Activated T-helper 17 cell treated with anti-CD3 and anti-CD28 coated beads, Interleukin-2, amount 50 U/mL, for 72 hours (primary cell): ENCODE results near the gene URAD. TPM values are rescaled to one million over a fixed set of nuclear protein-coding genes. Genes with fewer than 3 reads are reported as not detected.
A peak's percentile ranks its signal among the peaks of the same experiment; 100 is the strongest.
"Not testable (repeated sequence)": the region's sequence is repeated elsewhere in the genome, so short reads cannot be mapped to it uniquely, and the experiment has no call there.

Experiments used
- ATAC-seq: fragments of 150-1000 bp; cut with Tn5 transposase; replicated peaks from 2 replicates; pipeline ENCODE4 v1.10.0; 2021; ENCODE audit warnings: mild to moderate bottlenecking, moderate library complexity
- H3K27ac Mint-ChIP-seq: one replicate; pipeline ENCODE4 v1.8.0; 2022; ENCODE audit warnings: mixed read lengths
- H3K27me3 Mint-ChIP-seq: one replicate; pipeline ENCODE4 v1.8.0; 2022; ENCODE audit warnings: mixed read lengths
- H3K36me3 Mint-ChIP-seq: one replicate; pipeline ENCODE4 v1.8.0; 2022; ENCODE audit warnings: low read depth, mild to moderate bottlenecking, mixed read lengths
- H3K4me1 Mint-ChIP-seq: one replicate; pipeline ENCODE4 v1.8.0; 2022; ENCODE audit warnings: mixed read lengths
- H3K4me3 Mint-ChIP-seq: one replicate; pipeline ENCODE4 v1.8.0; 2022; ENCODE audit warnings: mild to moderate bottlenecking, mixed read lengths
- H3K9me3 Mint-ChIP-seq: one replicate; pipeline ENCODE4 v1.8.0; 2022; ENCODE audit warnings: mixed read lengths
- total RNA-seq, 2 donors: library from RNA; stranded (reverse); gene quantifications; one replicate each; pipeline ENCODE4 v1.2.3, GENCODE V29; 2022

URAD gene
- total RNA-seq, 2 donors from 2014 or later = not detected

DNA sequence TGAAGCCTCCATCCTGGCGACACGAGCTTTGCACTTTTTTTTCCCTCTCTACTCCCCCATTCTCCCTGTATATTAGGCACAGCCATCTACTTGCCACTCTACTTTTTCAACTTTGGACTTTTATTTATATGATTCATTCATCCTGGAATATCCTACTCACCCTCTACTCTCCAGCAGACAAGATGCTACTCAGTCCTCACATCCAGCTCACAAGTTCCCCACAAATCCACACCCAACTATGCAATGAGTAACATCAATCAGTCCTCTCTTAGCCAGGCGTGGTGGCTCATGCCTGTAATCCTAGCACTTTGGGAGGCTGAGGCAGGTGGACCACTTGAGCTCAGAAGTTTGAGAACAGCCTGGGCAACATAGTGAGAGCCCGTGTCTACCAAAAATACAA, 23.9 kb upstream of the URAD start:
- peak; percentile 49 for ATAC-seq
- H3K27ac Mint-ChIP-seq = no peak overlapping the region

DNA sequence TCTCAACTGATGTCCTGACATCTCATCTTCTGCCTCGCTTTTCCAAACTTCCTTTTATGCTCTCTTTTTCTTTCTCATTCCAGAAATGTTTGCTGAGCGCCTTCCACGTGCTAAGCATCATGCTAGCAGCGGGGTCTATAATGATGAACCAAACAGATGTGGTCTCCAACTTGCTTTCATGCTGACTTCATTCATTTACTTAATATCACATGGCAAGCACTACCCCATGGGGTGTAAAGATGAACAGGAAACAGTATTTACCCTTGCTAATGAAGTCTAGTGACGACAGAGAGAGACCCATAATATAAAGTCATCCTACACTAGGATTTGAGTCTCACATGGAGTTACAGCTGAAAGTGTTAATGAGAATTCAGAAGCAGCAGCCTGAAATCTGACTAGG, 21.6 kb upstream of the URAD start:
- H3K36me3 Mint-ChIP-seq = no peaks in the 10 kb centered on the region
- peaks cover 5% of the 10 kb centered on the region for H3K4me1 Mint-ChIP-seq
- no peaks in the 10 kb centered on the region for H3K9me3 Mint-ChIP-seq
- ATAC-seq = no peak
- no peak overlapping the region for H3K4me3 Mint-ChIP-seq
- H3K27ac Mint-ChIP-seq = no peak overlapping the region
- peaks cover 12% of the 10 kb centered on the region for H3K27me3 Mint-ChIP-seq

More for the DNA sequence above, 23.9 kb upstream of the URAD start:
- Mint-ChIP-seq H3K9me3 (no peaks in the 10 kb centered on the region), H3K27me3 (peaks cover 12% of the 10 kb centered on the region), H3K36me3 (no peaks in the 10 kb centered on the region), H3K4me3 (no peak overlapping the region), H3K4me1 (peaks cover 5% of the 10 kb centered on the region)

DNA sequence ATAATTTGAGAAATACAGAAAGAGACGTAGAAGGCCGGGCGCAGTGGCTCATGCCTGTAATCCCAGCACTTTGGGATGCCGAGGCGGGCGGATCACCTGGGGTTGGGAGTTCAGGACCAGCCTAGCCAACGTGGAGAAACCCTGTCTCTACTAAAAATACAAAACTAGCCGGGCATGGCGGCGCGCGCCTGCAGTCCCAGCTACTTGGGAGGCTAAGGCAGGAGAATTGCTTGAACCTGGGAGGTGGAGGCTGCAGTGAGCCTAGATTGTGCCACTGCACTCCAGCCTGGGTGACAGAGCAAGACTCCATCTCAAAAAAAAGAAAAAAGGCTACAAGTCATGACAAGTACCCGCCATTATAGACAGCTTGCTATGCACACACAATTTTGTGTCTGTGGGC, 16.5 kb upstream of the URAD start:
- not testable (repeated sequence) for H3K9me3 Mint-ChIP-seq, H3K27me3 Mint-ChIP-seq, H3K4me3 Mint-ChIP-seq, H3K4me1 Mint-ChIP-seq, H3K27ac Mint-ChIP-seq, H3K36me3 Mint-ChIP-seq, ATAC-seq

DNA sequence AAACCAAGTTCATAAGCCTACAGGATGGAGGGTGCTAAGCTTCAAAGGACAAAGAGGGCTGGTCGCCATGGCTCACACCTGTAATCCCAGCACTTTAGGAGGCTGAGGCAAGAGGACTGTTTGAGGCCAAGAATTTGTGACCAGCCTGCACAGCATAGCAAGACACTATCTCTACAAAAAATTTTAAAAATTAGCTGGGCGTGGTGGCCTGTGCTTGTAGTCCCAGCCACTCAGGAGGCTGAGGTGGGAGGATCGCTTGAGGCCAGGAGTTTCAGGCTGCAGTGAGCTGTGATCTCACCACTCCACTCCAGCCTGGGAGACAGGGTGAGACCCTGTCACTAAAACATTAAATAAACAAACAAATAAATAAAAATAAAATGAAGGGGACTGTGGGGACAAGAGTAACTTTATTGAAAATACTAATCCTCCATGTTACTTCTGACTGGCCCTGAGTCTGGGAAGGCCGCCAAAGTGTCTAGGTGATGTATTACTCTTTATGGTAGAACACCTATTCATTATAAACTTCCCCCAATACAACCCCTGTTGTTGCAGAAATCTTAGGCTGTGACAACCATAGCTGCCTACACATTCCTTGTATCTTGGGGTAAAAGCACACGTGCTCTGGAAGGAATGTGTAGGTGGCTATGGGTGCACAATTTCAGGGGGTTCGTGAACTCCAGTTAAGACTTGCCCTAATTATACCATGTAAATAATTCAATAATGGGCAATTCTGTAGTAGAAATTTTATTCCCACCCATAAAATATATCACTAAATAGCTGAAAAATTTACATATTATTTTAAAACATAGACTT, 14.6 kb upstream of the URAD start:
- H3K9me3 Mint-ChIP-seq = no peaks in the 10 kb centered on the region
- H3K36me3 Mint-ChIP-seq = no peaks in the 10 kb centered on the region
- H3K4me1 Mint-ChIP-seq = no peaks in the 10 kb centered on the region
- no peak overlapping the region for H3K4me3 Mint-ChIP-seq
- H3K27me3 Mint-ChIP-seq = no peaks in the 10 kb centered on the region
- no peak overlapping the region for H3K27ac Mint-ChIP-seq
- ATAC-seq = no peak

DNA sequence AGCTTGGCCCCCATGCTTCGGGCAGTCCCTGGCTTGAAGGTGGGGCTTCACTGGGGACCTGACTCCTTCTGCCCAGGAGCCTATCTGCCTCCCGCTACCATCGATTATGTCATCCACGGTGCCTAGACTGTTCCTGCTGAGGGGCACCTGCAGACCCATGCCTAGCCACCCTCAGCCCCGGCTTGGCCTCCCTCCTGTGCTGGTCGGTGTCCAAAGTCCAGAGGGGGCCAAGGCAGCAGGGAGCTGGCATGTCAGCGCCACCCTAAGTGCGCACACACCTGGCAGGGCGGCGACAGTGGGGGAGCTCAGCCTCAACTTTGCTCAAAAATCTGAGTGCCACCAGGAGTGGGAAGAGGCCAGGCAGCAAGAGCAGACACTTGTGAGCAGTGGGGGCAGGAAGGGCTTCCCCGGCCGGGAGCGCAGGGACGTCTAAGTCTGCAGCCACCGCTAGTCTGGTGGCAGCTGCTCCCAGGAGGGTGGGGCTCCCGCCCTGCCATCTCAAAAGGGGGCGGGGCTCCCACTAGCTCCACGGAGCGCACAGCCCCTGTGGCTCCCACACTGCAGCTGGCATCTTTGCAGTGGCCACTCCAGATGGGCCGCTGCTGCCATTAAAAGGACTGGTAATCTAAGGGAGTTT, 13.5 kb upstream of the URAD start:
- H3K36me3 Mint-ChIP-seq = no peaks in the 10 kb centered on the region
- no peak overlapping the region for H3K4me3 Mint-ChIP-seq
- H3K27ac Mint-ChIP-seq = no peak overlapping the region
- ATAC-seq = no peak
- no peaks in the 10 kb centered on the region for H3K9me3 Mint-ChIP-seq
- H3K4me1 Mint-ChIP-seq = no peaks in the 10 kb centered on the region
- H3K27me3 Mint-ChIP-seq = no peaks in the 10 kb centered on the region

DNA sequence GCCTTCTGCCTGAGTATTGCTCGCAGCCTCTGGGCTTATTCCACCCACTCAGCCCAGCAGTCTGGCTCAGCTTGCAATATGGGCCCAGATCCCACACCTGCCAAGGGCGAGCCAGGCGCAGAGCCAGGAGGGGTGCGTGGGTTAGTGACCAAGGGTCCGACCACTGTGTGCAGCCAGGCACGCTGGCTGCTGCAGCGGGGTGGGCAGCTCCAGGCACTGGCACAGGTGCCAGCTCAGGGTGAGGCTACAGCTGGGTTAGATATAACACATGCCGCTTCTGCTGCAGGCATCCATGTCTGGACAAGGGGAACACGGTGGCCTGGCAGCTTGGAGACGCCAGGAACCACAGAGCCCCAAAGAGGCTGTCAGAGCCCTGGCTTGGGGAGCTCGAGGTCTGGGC, 12.6 kb upstream of the URAD start:
- ATAC-seq = no peak
- H3K36me3 Mint-ChIP-seq = no peaks in the 10 kb centered on the region

DNA sequence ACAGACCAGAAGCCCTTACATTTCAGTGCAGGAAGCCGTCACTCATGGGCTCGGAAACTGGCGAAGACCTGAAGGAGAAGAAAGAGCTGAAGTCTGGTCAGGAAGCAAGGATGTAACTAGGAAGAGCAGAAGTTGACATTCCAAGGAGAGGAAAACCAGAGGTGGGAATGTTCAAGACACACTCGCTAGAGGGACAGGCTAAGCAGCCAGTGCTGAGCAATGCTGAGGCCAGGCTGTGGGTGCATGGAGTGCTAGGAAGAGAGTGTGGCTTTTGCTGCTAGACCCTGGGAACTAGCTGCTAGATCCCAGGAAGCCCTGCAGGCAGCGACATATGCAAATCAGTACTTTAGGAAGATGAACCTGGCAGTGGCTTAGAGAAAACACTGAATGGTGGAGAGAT, 12.1 kb upstream of the URAD start:
- H3K27ac Mint-ChIP-seq = no peak overlapping the region
- H3K4me3 Mint-ChIP-seq = no peak overlapping the region
- H3K4me1 Mint-ChIP-seq = no peaks in the 10 kb centered on the region
- H3K9me3 Mint-ChIP-seq = no peaks in the 10 kb centered on the region
- no peaks in the 10 kb centered on the region for H3K36me3 Mint-ChIP-seq
- ATAC-seq = no peak
- no peaks in the 10 kb centered on the region for H3K27me3 Mint-ChIP-seq

More for the DNA sequence above, 12.6 kb upstream of the URAD start:
- Mint-ChIP-seq H3K27ac (no peak overlapping the region), H3K4me3 (no peak overlapping the region), H3K9me3 (no peaks in the 10 kb centered on the region), H3K27me3 (no peaks in the 10 kb centered on the region), H3K4me1 (no peaks in the 10 kb centered on the region)

DNA sequence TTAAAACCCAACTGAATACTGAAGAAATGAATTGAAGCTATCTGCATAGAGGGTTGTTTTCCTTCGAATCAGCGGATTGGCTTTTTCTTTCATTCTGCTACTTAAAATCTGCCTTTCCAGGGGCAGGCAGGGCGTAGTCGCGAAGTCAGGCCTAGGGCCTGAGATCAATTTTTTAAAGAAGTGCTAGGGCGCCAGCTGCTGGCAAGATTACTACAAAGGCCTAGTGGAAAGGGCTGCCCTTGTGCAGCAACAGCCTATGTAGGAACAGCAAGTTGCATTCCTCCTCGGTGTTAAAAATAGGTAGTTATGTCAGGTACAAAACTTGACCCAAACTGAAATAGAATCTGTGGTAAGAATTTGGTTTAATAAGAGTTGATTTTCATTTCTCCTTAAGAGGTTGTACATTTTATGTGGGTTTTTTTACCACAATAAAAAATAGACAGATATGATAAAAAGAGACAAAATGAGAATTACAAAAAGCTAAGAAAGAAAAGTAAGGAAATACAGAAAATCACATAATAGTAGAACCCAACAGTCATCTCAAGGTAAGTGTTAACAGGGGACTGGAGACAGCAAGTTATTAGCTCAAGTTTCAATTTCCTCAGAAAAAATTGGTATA, 9.5 kb upstream of the URAD start:
- Mint-ChIP-seq H3K4me3 (no peak overlapping the region), H3K27me3 (no peaks in the 10 kb centered on the region), H3K4me1 (no peaks in the 10 kb centered on the region), H3K27ac (no peak overlapping the region), H3K36me3 (no peaks in the 10 kb centered on the region), H3K9me3 (no peaks in the 10 kb centered on the region)
- peak; percentile 63 for ATAC-seq

DNA sequence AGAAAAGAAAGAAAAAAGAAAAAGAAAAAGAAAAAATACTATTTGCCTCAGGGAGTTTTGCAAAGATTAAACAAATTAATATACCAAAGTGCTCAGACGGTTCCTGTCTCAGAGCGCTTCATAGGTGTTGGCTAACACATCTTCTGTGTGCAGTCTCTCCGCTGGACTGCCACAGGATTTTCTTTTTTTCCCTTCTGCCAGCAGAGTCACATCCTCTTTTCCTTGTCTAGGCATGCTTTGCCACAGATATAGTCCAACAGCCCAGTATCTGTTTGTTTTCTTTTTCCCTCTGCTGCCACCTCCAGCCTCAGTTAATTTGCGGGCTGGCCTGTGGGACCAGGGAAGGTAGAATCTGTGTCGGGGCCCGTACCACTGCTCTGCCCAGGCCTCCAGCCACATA, 3.4 kb upstream of the URAD start:
- Mint-ChIP-seq H3K27ac (no peak overlapping the region), H3K36me3 (no peaks in the 10 kb centered on the region), H3K4me3 (no peak overlapping the region), H3K9me3 (no peaks in the 10 kb centered on the region), H3K4me1 (no peaks in the 10 kb centered on the region), H3K27me3 (peaks cover 17% of the 10 kb centered on the region)
- no peak for ATAC-seq

DNA sequence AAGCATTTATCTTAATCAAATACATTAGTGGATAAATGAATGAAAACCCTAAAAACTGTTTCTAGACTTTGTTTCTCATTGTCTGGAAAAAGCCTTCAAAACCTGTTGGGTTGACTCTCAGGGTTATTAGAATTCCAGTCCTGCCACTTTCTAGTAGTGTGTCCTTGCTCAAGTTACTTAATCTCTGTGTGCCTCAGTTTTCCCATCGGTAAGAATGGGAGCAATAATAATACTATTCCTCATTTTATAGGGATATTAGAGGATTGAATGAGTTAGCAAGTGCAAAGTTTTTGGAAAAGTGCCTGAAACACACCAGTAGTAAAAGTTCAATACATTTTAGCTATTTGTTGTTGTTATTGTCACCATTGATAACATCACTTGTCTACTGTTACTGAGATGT, 2.9 kb downstream of the URAD start:
- Mint-ChIP-seq H3K36me3 (no peaks in the 10 kb centered on the region), H3K9me3 (no peaks in the 10 kb centered on the region), H3K4me1 (no peaks in the 10 kb centered on the region), H3K27ac (no peak overlapping the region), H3K27me3 (peaks cover 58% of the 10 kb centered on the region), H3K4me3 (no peak overlapping the region)
- ATAC-seq = no peak

DNA sequence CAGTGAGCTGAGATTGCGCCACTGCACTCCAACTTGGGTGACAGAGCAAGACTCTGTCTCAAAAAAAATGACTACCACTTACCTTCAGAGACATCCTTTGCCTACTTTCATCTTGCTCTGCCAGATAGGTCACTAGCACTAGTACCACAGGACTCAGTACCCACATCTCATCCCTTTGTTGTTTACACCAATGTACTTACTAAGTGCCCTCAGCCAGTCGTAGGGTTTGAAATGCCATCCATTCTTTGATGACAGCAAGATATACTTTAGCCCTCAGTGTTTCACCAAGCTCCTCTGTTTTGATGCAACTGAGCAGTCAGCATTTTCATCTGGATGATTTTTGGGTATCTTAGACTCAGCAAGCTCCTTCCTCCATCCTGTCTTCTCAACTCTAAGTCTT, 6.1 kb downstream of the URAD start:
- no peak for ATAC-seq
- H3K4me3 Mint-ChIP-seq = no peak overlapping the region
- no peaks in the 10 kb centered on the region for H3K9me3 Mint-ChIP-seq
- peaks cover 69% of the 10 kb centered on the region for H3K27me3 Mint-ChIP-seq
- no peaks in the 10 kb centered on the region for H3K4me1 Mint-ChIP-seq
- H3K27ac Mint-ChIP-seq = no peak overlapping the region
- H3K36me3 Mint-ChIP-seq = no peaks in the 10 kb centered on the region

DNA sequence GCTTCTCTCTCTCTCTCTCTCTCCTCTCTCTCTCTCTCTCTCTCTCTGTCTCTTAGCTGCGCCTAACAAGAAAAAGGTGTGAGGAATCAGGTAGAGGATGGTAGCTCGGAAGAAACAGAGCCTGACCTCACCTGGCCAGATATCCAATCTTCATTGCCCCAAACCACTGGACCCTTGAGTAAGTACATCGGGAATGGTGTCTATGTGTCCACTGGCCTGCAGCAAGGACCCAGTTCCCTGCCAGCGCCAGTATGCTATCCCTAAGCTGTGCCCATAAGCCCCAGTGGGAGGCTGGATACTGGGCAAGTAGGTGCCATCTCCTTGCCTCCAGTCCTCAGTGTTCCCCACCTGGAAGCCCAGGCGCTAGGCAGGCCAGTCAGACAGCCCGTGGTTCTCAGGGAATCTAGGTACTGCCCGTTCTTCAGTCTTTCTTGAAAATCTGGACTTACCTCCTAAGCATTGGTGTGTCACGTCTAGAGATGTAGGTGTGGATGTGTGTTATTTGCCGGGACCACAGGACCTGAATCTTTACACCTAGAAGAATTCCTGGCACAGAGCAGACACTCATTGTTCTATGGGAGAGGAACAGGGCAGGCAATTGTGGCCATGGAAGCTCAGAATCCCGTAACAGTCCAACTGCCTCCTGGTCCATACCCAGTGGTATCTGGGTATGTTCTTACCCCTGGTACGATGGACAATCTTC, 7.3 kb downstream of the URAD start:
- peaks cover 65% of the 10 kb centered on the region for H3K27me3 Mint-ChIP-seq
- no peaks in the 10 kb centered on the region for H3K9me3 Mint-ChIP-seq
- no peaks in the 10 kb centered on the region for H3K4me1 Mint-ChIP-seq
- H3K36me3 Mint-ChIP-seq = no peaks in the 10 kb centered on the region
- no peak overlapping the region for H3K27ac Mint-ChIP-seq
- H3K4me3 Mint-ChIP-seq = no peak overlapping the region
- ATAC-seq = no peak

DNA sequence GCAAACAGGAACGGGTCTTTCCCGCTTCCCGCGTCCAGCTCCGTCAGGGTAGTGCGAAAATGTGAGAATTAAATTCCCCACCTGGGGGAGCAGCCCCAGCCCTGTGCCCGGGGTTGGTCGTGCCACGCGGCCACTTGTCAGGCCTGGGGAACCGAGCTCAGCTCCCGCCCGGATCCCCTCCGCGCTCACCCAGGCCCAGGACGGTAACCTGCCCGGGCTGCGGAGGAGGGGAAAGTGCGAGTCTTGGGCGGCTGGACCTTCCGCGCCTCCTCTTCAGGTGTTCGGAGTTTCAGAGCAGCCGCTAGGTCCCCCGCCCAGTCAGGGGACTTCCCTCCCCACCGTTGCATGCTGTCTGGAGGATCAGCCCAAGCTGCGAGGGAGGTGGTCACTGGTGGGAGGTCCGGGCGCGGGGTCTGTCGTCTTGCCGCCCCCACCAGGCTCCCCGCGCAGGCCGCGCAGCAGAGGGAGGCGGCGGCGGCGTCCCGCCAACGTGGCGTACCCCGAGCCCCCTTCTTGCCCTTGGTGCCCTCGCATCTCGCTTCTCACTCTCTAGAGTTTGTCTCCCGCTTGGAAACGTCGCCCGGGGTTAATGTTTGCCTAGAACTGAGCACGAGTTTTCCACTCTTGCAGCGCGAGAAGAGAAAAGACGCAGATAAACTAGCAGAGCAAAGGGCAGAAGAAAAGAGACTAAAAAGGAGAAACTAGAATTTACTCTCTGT, 8.1 kb downstream of the URAD start:
- Mint-ChIP-seq H3K36me3 (no peaks in the 10 kb centered on the region), H3K27me3 (peaks cover 70% of the 10 kb centered on the region), H3K9me3 (no peaks in the 10 kb centered on the region), H3K27ac (no peak overlapping the region), H3K4me3 (peak overlapping the region; percentile 37), H3K4me1 (no peaks in the 10 kb centered on the region)
- no peak for ATAC-seq

DNA sequence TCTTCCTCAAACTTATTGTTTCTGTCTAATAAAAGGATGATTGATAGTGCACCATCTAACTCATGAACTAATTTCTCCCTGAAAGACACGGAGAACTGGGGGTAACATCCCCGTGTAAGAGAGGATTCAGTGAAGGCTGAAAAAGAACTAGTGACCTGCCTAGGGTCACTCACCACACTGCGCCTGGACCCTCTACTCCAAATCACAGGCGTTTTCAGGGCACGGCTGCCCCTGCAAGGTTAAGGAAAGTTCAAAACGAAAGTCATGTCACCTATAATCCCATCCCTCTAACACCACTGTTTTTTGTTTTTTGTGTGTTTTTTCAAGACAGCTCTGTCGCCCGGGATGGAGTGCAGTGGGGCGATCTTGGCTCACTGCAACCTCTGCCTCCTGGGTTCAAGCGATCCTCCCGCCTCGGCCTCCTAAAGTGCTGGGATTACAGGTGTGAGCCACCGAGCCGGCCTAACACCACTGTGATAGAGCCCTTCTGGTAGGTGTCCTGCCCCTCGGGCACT, 8.7 kb downstream of the URAD start:
- H3K4me1 Mint-ChIP-seq = no peaks in the 10 kb centered on the region
- peaks cover 75% of the 10 kb centered on the region for H3K27me3 Mint-ChIP-seq
- no peaks in the 10 kb centered on the region for H3K36me3 Mint-ChIP-seq
- no peak overlapping the region for H3K27ac Mint-ChIP-seq
- H3K9me3 Mint-ChIP-seq = no peaks in the 10 kb centered on the region
- no peak for ATAC-seq
- peak overlapping the region; percentile 37 for H3K4me3 Mint-ChIP-seq
